NCI-H2171 treated with DMSO at 0.1 percent for 48 hours (cell line): ENCODE measurements around the gene ANKRD44.

ENCODE experiments used
- DNase-seq: peaks from one replicate; lab custom pipeline; 2025; lab: John Stamatoyannopoulos, UW

The ANKRD44 gene

DNA sequence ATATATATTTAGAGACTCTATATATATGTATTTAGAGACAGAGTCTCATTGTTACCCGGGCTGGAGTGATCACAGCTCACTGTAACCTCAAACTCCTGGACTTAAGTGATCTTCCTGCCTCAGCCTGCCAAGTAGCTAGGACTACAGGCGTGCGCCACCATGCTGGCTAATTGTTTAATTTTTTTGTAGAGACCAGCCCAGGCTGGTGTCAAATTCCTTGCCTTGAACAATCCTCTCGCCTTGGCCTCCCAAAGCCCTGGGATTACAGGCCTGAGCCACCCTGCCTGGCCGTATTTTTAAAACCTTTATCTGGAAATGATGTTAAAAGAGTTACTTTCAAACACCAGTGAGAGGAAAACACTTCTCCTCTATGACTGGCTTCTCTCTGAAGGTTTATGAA, 353.1 kb downstream of the ANKRD44 start:
- DNase-seq = no peak

DNA sequence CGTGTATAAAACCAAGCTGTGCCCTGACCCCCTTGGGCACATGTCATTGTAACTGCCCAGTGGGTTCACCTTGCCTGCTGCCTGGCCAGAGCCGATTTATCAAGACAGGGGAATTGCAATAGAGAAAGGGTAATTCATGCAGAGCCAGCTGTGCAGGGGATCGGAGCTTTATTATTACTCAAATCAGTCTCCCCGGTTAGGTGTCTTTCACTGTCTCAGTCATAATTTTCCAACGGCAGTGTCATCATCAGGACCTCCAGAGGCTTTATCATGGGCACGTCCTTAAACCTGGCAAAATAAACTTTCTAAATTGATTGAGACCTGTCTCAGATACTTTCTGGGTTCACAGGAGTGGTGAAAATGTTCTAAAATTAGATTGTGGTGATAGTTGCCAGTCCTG, 354.5 kb downstream of the ANKRD44 start:
- no peak for DNase-seq

- no peak for DNase-seq
Observed at GRCh38 chr2:196955036-196955435, 355.5 kb downstream of the ANKRD44 start.

DNA sequence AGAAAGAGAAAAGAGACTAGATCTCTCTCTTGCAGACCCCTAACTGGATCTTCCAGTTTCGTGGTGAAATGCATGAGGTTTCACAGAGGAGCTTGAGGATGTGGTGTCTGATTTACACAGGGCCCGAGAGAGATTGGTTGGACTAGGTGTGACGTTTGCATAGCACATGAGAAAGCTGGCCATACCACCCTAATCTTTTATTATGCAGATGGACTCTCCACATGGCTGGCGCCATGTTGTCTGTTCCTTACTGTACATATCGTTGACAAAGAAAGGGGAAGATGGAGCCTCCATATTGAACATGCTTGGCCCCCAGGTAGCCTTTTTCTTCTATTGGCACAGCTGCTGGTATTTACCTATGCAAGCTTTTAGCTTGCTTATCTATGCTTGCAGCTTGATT, 356.6 kb downstream of the ANKRD44 start:
- DNase-seq = no peak

DNA sequence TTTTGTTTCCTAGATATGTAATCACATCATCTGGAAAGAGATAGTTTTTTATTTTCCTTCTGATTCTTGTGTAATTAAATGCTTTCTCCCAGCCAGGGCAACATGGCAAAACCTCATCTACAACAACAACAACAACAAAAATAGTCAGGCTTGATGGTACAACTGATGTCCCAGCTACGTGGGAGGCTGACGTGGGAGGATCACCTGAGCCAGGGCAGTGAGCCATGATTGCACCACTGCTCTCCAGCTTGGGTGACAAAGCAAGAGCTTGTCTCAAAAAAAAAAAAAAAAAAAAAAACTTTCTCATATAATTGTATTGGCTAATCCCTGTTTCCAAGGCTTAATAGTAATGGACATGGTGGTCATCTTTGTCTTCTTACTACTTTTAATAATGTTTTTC, 357.6 kb downstream of the ANKRD44 start:
- DNase-seq = no peak

GRCh38 chr2:196951973-196952372, 358.6 kb downstream of the ANKRD44 start:
- no peak for DNase-seq

DNA sequence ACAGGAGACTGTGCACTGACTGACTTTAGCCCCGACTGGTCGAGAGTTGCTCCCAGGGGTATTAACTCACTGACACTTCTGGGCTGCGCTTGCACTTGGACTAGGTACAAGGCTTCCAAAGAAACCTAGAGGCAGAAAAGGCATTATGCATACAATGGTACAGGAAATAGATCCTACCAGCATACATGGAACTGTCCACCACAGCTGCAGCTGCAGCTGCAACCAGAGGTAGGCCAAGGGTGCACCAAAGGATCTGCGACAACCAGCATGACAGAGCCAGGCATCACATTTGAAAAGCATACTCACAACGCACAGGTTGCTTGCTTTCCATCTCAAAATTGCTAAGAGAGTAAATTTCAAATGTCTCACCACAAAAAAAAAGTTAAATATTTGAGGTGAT, 361.5 kb downstream of the ANKRD44 start:
- DNase-seq = no peak

- no peak for DNase-seq
Observed at GRCh38 chr2:196944570-196944969, 366.0 kb downstream of the ANKRD44 start.

DNA sequence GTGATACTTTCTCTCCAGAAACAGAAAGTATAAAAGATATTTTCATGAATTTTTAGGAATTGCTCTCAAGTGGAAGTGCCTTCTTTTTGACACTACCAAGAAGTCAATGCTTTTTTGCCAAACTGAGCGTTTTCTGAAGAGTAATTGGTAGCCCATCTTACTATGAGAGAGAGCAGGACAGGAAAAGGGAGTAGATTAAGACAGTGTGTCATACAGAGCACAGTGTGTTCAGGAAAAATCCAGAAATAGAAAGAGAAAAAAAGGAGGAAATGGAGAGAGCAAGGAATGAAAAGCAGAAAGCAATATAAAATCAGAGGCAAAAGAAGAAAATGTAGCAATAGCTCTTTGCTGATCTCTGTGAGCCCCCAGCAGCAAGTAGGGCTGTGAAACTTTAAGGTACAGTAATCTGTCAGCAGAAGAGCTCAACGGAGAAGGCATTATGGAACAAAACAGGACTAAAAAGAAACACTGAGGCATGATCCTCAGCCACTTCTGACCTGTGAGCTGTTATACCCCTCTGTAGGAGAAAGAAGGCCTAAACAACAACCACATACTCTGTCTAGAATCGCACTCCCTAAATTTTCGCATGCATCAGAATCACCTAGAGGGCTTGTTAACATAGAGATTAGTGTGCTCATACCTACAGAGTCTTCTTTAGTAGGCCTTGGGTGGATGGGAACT, 369.0 kb downstream of the ANKRD44 start:
- no peak for DNase-seq

GRCh38 chr2:196939371-196939770, 371.2 kb downstream of the ANKRD44 start:
- DNase-seq = no peak
